Fibroblast of the conjunctiva (primary cell): Measurements from ENCODE around the gene RYR2.

Experiments
- DNase-seq: peaks from one replicate; pipeline ENCODE4 v3.0.0-alpha.2; 2010; ENCODE audit warnings: low read depth

The RYR2 gene

GRCh38 chr1:237737448-237737847, 695.5 kb downstream of the RYR2 start:
- DNase-seq = no peak

DNA sequence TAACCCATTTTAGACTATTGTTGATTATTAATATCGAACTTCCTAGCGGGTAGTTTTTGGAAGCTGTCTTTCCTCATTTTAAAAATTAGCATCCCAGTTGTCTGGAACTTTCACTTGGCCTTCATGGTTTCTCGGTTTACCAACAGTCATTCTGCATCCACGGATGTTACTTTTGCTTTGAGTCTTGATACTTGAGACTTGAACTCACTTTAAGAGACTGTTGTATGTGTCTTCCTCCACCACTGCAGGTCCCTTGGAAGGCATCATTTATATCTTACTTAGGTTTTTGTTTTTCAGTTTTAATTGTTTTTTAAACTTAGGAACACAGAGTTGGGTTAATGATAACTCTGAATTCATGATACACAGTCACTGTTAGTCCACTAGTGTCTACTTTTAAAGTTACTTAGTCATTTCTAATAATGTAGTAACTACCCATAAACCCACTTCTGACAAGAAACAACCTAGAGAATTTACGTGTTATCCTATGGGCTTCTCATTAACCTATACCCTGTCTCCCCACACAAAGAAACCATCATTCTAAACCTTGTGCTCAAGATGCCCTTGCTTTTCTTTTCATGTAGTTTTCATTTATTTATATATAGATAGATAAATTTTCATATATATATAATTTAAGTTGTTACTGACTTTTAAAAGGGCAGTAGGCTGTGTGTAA, 696.1 kb downstream of the RYR2 start:
- no peak for DNase-seq

DNA sequence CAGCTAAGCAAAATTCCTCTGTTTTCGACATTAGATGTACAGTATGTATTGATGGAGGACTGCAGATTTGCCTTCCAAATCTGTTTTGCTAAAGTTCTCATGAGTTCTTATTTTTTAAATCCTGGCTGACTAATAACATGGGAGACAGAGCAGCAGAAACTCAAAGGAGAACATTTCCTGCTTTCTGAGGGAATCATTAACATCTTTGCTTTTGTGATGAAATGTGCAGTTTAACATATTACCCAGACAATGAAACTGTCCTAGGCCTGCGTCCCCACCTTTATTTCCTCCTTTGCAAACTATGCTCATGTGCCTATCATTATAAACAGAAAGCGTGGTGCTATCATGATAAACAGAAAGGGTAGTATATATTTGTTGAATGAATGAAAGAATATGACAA, 698.9 kb downstream of the RYR2 start:
- DNase-seq = no peak

DNA sequence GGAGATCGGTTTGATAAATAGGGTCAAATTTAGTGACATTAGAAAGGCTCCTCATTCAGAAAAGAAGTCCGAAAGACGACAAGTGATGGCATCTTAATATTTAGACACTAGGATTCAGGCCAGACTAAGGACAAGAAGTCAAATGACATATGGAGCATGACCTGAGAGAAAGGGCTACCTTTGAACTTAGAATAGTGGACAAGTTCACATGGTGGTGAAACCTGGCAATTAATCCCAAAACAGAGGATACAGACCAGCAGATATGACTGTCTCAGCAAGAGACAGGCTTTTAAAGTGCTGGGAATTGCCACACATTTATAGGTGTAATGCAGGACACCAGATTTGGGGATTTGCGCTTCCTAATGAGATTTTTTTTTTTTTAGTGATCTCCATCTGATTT, 703.6 kb downstream of the RYR2 start:
- DNase-seq = no peak

- no peak for DNase-seq
These were observed 706.4 kb downstream of the RYR2 start for GRCh38 chr1:237748171-237748960.

GRCh38 chr1:237749122-237749521, 707.1 kb downstream of the RYR2 start:
- no peak for DNase-seq

DNA sequence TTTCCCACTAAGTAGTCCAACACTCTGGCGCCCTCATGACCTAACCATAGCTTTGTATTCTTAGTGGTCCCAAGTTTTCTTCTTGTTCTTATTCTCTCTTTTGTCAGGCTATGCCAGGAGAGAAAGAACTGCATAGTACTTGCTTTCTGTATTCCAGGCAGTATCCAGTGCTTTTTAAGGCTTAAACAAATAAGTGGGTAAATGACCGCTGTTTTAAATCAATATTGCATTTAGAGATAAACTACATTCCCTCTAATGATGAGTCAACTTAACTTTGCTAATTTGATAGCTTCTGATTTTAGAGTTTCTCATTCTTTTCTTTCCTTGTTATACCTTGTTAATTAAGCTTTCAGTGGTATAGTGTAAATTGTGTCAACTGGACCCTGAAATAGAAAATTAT, 709.1 kb downstream of the RYR2 start:
- DNase-seq = no peak

GRCh38 chr1:237754627-237755026, 712.6 kb downstream of the RYR2 start:
- no peak for DNase-seq

DNA sequence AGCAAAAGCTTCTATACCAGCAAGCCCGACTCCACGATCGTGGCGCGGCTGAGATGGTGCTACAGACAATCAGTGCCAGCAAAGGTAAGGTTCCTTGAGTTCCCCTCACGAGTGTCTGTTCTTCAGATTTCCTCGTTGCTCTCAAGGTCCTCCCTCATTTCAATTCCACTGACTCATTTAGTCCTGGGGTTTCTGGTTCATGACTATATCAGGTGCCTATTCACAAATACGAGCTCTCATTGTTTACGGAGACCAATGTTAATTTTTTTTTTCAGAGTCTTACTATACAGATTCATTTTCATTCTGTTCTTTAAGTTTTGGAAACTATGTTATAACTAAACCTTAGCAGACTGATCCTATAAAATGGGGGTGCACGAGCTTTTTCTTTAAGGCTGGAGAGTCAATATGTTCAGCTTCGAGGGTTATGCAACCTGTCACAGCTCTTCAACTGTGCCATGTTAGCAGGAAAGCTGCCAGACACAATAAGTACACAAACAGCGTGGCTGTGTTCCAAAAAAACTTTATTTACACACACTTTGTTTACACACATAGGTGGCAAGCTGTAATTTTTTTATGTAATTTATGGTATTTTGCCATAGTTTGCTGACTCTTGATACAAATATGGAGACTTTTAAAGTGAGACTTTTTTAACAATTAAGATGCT, 714.5 kb downstream of the RYR2 start:
- DNase-seq = no peak

- DNase-seq = no peak
These were observed 717.4 kb downstream of the RYR2 start for GRCh38 chr1:237759377-237759776.

DNA sequence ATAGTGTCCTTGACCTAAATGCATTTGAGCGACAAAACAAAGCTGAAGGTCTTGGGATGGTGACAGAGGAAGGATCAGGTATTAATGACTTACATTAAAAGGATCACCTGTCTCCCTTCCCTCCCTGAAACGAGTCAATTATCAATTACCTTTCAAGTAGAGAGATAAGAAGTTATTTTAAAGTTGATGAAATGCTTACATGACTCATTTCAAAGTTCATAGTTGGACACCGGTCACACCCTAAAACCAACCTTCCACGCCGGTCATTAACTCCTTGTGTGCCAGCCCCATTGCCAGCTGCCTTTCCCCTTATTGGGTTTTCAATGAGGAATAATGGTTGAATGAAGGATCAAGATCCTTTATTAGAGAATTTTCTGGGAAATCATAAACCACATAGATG, 719.0 kb downstream of the RYR2 start:
- DNase-seq = no peak

DNA sequence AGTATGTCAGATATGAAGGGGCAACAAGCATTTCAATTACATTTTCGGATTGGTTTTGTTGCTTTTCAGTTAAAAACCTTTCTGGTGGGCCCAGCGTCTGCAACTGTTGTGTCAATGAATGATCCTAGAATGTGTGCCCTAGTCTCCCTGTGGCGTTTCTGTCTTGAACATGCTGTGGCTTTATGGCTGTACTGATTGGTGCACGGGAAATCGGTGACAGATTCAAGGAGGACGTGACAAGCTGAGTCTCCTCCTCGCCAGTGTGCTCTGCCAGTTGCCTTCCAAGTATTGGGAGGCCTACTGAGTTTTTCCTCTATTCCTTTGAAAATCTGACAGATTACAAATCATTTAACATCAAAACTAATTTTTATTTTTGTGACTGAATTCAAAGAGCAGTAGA, 721.2 kb downstream of the RYR2 start:
- DNase-seq = no peak

GRCh38 chr1:237763751-237764150, 721.8 kb downstream of the RYR2 start:
- DNase-seq = no peak

DNA sequence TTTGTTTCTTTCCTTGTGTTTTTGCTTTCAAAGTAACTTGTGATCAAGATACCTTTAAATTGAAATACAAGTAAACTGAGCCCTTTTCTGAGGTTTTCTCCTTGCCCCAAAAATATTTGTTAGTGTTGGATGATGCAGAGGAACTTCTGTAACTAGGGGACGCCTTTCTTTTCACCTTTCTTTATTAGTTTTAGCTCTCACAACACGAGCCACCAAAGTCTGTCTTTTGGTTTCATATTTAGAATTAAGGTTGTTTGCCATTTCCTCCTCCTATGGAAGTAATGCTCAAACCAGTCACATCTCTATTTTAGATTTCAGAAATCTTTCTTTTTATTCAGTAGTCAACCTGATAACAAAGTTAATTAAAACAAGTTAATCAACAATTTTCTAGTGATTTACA, 727.9 kb downstream of the RYR2 start:
- DNase-seq = no peak

DNA sequence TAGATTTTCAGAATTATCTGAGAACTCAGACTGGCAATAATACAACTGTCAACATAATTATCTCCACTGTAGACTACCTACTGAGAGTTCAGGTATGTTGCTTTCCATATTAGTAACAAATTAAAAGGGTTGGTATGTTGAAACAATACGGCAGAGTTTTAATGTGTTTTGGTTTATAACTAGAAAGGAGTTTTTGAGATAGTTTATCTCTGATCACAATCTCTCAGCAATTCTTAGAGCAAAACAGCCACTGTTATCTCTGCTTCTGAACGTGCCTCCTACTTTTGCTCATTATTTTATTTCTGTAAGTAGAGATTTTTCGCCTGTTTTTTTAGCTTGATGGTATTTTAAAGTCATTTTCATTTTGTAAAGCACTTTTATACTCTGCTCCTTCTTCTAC, 730.0 kb downstream of the RYR2 start:
- no peak for DNase-seq

DNA sequence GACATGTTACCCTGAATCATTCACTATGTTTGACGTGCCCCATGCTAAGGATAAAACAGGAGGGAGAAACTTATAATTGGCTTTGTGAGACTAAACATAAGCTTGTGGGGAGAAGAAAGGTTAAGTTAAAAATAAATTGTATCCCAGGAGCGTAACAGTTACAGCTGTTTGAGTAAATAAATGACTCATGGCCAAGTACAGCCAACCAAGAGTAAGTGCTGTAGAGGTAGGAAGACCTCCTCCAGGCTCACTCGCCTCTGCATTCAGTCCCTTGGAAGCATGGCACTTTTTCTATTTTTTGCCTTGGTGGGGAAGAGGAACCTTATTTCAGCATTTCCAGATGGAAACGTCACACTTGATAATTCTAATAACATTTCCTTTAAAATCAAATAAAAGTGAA, 732.3 kb downstream of the RYR2 start:
- DNase-seq = no peak

DNA sequence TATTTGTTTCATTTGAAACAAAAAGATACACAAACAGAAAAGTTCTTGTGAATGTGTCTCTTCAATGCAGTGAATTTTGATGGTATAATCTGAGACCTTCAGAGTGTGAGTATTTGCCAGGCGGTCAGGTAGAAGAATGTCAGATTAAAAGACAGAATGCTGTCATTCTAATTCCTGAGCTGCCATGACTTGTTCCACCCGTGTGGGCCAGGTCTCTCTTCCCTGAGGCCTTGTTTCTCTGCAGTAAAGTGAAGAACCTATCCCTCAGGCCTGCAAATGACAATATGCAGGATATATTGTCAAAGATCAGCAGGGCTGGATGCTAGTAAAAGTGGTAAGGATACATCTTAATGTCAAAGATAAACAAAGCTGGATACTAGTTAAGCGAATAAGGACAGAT, 737.4 kb downstream of the RYR2 start:
- DNase-seq = no peak

GRCh38 chr1:237786066-237786719, 744.2 kb downstream of the RYR2 start:
- no peak for DNase-seq

- DNase-seq = no peak
These were observed 746.1 kb downstream of the RYR2 start for GRCh38 chr1:237788069-237788468.

DNA sequence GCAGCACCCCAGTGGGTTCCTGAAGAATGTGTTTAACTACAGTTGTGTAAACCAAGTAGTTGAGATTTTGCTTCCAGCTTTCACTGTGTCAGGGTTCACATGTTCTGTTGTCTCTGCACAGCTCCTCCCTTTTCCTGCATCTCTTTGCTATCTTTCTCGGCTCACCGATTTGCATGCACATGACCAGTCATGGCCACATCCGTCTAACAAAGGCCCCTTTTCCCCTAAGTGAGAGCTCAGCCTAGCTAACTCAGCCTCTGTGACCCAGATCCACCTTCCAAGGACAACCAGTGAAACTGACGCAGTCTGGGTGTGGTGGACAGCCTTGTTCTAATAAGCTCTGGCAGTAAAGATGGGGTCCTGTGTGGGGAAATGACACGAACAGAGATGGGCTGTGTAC, 747.6 kb downstream of the RYR2 start:
- no peak for DNase-seq

DNA sequence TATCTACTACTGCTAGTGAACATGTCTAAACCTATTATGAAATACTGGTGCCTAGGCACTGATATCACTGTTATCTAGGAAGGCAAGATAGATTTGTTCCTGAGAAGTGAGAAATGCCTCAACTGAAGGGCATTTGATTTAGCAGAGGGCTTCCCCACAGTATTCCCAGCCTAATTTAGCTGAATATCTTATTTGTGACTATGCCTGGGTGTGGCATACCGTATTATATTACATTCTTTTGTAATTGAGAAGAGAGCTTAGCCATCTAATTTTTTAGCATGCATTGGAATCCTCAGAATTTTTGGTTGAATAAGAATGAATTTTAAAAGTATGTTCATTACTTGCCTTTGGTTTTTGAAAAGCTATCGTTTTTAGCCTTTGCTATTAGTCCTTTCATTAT, 749.6 kb downstream of the RYR2 start:
- no peak for DNase-seq

GRCh38 chr1:237792149-237792548, 750.2 kb downstream of the RYR2 start:
- DNase-seq = no peak

DNA sequence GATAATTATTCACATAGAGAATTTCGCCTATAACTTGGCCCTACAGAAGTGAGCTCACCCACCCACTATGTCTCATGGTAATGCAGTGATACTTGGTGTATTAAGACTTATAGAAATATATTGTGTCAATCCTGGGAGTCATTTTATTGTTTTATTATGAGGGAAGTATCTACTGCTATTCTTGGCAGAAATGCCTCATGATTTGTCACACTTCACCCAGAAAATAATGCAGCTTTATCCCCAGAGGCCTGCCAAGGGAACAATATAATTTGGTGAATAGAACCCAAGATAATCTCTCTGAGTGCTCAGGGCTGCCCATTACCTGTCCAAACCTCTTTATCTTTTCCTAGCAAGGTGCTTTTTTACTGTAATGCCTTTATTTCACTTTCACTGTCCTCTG, 750.7 kb downstream of the RYR2 start:
- DNase-seq = no peak
